HG03025 (cell line): Measurements from ENCODE around the gene NKAIN2.

Experiments
- ATAC-seq: cut with Tn5 transposase; IDR thresholded peaks from one replicate; pipeline ENCODE4 v1.9.1; 2021; ENCODE audit warnings: mild to moderate bottlenecking, moderate library complexity; ENCODE audit not compliant: unreplicated experiment, low FRiP score

NKAIN2 gene

GRCh38 chr6:123803504-123804013 is at the start of gene NKAIN2:
TSS of gene NKAIN2 (plus strand) at chr6:123803865.
- no peak for ATAC-seq

- ATAC-seq, result no peak
Measured at GRCh38 chr6:123759472-123759871, 44.2 kb upstream of the NKAIN2 start.

- no peak for ATAC-seq
Measured at GRCh38 chr6:123763904-123764303, 39.8 kb upstream of the NKAIN2 start.

- no peak for ATAC-seq
Measured at GRCh38 chr6:123764722-123765121, 38.9 kb upstream of the NKAIN2 start.

GRCh38 chr6:123768921-123769320 is 34.7 kb upstream of the NKAIN2 start:
- no peak for ATAC-seq

- ATAC-seq, result no peak
Measured at GRCh38 chr6:123769431-123769830, 34.2 kb upstream of the NKAIN2 start.

GRCh38 chr6:123770247-123770949 is 33.3 kb upstream of the NKAIN2 start:
- ATAC-seq, result peak; percentile 50

GRCh38 chr6:123771126-123771525 is 32.5 kb upstream of the NKAIN2 start:
- no peak for ATAC-seq

GRCh38 chr6:123777563-123777962 is 26.1 kb upstream of the NKAIN2 start:
- no peak for ATAC-seq

GRCh38 chr6:123780021-123780420 is 23.6 kb upstream of the NKAIN2 start:
- no peak for ATAC-seq

- no peak for ATAC-seq
Measured at GRCh38 chr6:123784330-123784729, 19.3 kb upstream of the NKAIN2 start.

- no peak for ATAC-seq
Measured at GRCh38 chr6:123785039-123785438, 18.6 kb upstream of the NKAIN2 start.

- ATAC-seq, result no peak
Measured at GRCh38 chr6:123788319-123788718, 15.3 kb upstream of the NKAIN2 start.

- no peak for ATAC-seq
Measured at GRCh38 chr6:123794190-123794589, 9.5 kb upstream of the NKAIN2 start.

- no peak for ATAC-seq
Measured at GRCh38 chr6:123794799-123795198, 8.9 kb upstream of the NKAIN2 start.

GRCh38 chr6:123801067-123801466 is 2.6 kb upstream of the NKAIN2 start:
- no peak for ATAC-seq

GRCh38 chr6:123802351-123802696 is 1.3 kb upstream of the NKAIN2 start:
- peak; percentile 5 for ATAC-seq

GRCh38 chr6:123802697-123803503 is 765 bp upstream of the NKAIN2 start:
- peak; percentile 99 for ATAC-seq

- no peak for ATAC-seq
Measured at GRCh38 chr6:123804014-123804786, 535 bp downstream of the NKAIN2 start.

GRCh38 chr6:123804787-123805540 is 1.3 kb downstream of the NKAIN2 start:
- no peak for ATAC-seq
